HG03571 (cell line): ENCODE data around the gene LBX1.

Source experiments
- ATAC-seq: cut with Tn5 transposase; IDR thresholded peaks from one replicate; pipeline ENCODE4 v1.9.1; 2021; ENCODE audit not compliant: unreplicated experiment

The LBX1 gene

DNA sequence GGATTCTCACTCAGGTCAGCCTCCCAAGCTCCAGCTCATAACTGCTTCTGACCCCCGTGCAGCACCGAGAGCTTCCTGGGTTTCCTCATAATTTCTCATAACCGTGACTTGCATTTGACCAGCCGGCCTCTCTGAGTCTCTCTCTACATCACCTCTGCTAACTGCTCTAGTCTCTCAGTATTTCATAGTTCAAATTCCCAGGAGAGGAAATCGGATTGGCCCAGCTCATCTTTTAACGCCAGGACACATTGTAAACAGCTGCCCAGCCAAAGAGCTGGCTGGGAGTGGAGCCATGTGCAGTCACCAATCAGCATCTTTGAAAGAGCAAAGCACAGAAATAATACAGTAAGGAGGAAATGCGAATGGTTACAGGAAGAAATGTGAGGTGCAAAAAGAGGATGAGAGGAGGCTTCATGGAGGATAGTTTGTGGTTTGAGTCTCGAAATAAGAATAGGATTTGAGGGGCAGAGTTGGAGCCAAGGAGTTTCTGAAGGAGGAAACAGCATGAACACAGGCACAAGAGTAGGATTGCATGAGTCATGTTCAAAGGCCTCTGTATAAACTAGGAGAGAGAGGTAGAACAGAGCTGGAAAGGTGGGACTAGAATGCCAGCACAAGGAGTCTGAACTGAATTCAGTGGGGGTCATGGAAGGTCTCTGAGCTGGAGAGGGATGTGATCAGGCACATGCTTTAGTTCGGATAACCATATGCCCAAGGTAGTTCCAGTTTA lies 15.2 kb upstream of the LBX1 start:
- ATAC-seq = no peak

DNA sequence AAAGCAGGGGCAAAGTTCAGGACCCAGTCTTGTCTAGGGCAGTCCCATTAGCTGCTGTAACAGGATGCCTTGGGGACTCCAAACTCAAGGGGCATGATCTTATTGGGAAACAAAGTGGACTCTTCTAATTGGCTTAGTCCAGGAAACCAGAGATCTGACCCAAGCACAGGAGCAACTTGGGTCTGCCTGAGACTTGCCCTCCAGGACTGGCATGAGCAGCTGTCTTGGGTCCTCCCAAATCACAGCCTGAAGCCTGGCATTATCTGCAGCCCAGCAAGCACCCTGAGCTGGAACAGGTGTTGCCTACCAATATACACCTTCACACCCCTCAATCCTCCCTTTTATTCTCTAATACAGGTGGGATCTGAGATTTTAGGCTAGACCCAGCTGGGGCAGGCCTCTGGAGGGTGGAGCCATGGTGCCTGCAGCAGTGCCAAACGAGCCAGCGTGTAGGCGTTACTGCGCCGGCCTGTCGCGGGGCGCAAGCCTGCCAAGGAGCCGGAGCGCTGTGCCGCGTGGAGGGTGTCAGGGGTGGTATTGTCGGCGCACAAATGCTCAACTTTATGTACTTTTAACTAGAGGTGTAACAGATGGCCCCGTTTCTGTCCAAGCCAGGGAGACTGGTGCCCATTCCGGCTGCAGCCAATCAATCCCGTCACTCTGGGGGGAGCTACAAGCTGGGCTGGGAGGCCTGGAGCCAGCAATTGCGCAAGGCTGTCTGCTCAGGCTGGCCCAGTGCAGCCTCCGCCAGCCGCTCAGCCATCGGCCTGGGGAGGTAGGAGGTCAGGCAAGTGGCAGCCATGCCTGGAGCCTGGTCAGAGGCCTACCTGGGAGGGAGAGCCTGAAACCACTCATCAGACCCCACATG lies 12.8 kb upstream of the LBX1 start:
- ATAC-seq = no peak

DNA sequence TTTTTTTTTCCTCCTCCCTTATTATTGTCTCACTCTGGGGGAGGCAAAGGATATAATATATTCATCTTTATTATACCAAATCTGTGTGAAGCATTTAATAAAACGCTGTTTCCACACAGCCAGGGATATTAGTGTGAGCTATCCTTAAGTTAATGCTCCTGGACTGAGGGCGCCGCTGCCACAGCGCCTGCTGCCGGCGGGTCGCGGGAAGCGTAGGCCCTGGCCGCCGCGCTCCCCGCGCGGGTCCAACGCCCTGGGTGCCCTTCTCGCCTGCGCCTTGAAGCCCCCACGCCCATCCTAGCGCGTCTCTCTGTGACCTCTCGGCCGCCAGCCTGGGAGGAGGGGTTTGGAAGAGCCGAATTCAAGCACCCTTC lies 9.5 kb upstream of the LBX1 start:
- no peak for ATAC-seq

DNA sequence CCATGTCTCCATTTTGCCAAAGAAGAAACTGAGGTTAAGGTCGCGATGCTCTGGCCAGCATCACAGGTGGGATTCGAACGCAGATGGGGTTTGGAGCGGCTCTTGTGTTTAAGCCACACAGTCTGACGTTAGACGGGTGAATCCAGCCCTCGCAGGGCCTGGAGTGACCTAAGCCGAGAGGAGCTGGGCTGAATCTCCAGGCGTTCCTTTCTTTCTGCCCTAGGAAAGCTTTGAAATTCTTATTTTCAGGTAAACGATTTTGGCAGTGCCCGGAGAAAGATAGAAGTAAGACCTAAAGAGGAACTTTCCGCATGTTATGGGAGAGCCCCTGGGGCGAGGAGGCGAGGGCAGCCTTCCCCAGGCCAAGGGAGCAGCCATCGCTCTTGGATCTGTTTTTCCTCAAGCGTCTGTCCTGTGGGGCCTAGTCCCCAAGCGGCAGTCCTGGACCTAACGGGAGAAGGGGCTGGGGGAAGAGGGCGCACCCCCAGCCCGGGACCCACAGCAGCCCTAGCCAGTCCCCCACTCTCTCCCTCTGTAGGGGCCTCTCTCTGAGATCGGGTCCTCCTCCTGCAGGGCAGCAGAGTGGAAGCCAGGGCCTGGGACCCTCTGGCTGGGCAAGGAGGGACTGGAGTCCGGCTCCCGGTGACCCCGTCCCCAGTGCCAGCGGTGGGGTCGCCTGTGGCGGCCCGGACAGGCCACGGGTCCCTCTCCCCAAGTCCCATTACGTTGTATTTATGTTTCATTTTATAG lies 8.9 kb upstream of the LBX1 start:
- ATAC-seq = no peak

DNA sequence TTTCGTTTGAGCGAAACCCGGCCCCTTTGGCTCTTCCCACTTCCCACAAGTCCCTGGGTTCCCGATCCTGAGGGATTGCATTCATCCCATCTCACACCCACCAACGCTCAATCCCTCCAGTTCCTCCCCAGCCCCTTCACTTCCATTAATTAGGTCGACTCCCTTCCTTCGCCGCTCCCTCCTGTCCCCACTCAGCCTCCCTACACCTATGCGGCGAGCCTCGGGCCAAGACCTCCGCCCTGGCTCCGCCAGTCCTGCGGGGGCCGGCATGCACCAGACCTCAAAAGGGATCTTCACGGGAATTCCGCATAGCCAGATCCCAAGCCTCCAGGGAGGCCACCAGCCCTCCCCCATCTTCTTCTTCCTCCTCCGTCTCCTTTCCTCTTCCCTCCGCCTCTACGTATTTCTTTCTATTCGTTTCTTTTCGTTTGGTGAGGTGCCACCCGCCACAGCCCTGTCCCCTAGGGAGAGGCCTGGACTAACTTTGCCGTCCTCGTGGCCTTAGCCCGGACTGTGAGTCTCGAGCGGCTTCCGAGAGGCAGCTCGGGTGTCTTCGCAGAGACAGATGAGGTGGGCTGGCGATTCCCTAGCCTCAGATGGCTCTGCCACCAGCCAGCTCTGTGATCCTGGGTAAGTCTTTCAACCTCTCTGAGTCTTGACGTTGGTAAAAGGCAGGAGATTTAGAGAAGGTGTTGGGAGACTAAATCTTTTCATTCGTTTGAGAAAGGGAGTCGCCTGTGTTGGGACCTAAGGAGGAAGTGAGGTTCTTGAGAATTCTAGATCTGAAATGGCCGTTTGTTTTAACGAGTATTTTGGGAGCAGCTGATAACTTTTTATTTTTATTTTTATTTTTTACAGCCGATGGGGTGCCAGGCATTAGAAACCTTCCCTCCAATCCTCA lies 8.1 kb upstream of the LBX1 start:
- ATAC-seq = no peak

DNA sequence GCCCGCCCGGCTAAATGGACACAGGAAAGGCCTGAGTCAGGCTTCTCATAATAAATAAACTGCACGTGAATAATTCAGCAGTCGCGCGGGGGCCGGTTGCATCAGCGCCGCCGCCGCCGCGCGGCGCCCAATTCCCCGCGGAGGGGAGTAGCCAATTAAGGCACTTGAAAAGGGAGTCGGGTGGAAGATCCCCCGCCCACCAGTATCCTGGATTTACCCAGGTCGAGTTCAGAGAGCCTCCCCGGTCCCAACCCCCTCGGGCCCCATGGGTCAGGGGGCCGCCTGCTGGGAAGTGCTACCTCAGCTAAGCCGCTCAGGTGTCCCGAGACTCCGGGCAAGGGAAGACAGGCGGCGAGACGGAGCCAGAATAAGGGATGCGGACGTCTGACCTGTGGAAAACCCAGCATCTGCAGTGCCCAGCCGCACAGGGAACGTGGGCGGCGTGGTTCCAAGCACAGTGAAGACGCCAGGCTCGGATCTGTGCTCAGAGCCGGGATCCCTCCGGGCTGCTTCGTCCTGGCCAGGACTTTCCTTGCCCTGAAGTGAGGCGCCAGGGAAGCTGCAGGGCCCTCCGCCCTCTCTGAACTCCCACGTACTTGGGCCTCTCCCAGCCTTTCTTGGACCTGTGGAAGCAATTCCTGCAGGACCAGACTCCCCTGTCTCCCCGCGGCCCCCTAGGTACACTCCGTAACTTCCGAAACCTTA lies 7.3 kb upstream of the LBX1 start:
- no peak for ATAC-seq

DNA sequence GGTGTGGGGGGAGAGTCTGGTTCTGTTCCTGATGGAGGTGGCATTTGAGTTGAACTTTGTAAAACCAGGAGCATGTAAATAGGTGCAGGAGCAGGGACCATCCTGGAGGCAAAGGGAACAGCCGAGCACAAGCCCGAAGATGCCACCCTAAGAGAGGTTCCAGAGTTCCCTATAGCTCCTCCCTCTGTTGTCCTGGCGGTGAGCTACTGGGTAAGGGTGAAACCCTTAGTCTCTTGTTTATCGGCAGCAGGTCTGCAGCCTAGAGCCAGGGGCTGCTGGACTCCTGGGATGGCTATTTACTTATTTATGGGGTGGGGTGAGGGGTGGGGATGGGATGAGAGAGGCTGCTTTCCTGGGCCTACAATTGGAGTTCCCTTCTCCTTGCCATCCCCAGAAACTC lies 6.5 kb upstream of the LBX1 start:
- ATAC-seq = no peak

DNA sequence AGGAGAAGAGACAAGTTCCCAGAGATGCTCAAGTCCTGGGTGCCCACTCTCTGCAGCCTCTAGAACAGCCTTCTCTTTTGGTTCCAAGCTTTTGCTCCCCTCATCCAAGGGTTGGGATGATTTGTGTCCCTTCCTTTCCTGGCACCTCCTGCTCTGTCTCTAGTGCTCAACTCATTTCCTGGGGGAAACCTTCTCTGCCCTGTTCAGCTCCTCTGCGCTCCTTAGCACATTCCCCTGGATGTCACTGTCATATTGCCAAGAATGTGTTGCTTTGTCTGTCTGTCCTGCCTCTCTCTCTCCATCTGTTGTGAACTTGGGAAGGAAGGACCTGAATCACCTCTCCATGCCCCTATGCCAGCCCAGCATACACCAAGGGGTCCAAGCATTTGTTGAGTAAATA lies 5.1 kb upstream of the LBX1 start:
- no peak for ATAC-seq

DNA sequence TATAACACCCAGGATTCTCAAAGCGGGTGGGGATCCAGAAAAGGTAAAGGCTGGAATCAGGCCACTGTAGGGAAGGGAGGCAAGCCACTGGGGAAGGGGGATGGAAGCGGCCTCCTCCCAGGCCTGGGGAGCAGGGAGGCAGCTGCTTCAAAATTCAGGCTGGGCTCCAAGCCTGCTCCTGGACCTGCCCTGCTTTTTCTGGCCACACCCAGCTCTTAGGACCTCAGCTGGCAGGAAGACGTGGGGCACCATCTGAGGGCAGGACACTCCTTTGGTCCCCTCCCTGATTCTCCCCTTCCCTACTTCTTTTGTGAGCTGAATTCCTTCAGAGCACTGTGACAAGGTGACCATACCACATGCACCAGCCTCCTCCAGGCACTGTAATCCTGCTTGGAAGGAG lies 4.6 kb upstream of the LBX1 start:
- ATAC-seq = no peak

DNA sequence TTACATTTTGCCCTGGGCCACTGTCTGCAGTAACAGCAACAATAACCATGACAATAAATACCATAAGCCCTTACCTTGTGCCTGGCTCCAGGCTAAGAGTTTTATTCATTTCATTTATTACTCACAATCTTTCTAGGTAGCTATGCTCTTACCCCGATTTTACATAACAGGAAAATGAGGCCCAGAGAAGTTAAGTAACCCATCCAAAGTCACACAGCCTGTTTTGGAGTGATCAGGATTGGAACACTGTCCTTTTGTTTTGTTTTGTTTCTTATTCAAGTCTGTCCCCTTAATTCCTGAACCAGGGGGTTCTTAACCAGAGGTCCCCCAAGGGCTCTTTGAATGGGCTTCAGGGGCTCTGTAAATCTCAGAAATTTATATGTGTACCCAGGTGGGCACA lies 4.2 kb upstream of the LBX1 start:
- ATAC-seq = no peak

DNA sequence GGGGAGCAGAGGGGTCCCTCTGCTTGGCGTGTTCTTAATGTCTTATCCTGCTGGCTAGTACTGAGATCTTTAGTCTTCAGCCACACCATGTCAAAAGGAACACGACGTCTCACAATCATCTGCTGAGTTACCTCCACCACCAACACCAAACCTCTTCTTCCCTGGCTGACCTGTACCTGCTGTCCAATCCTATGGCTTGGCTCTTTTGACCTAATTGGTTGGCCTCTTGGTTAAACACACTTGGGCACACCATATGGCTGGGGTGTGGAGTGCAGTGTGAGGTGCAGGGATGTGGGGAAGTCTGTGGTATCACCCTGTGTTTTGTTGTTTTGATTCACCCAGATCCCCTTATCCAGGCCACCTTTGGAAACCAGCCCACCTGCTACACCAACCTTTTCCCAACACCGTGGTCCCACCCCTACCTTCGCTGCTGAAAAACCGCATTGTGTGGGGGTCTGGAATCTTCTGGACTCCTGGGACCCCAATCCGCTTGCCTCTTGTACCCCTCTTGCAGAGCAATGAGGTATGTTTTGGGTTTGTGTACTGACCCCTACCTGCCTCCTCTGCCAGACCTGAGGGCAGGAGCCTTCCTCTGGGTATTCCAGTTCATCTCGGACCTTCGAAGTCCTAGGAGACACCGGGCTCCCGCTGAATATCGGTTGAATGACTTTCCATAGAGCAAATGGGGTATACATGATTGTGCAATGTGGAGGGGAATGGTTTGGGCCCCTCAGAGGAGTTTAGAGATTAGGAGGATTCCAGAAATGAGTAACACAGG lies 2.8 kb upstream of the LBX1 start:
- no peak for ATAC-seq

DNA sequence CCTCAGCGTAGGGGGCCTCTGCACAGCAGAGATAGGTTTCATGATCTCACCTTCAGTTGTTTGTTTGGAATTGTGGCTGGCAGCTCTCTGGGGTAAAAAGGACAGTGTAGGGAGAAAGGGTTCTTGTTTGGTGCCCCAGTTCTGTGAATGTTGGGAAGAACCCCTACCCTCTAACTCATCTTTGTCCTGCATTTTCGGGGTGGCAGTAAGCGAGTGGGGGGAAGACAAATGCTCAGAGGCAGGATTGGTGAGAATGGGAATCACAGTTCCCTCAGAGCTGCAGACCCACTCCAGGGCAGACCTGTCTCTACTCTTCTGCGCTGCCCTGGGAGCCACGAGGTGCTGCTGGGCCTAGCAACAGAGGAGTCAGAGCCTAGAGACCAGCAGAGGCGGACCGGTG lies 1.8 kb upstream of the LBX1 start:
- ATAC-seq = no peak

DNA sequence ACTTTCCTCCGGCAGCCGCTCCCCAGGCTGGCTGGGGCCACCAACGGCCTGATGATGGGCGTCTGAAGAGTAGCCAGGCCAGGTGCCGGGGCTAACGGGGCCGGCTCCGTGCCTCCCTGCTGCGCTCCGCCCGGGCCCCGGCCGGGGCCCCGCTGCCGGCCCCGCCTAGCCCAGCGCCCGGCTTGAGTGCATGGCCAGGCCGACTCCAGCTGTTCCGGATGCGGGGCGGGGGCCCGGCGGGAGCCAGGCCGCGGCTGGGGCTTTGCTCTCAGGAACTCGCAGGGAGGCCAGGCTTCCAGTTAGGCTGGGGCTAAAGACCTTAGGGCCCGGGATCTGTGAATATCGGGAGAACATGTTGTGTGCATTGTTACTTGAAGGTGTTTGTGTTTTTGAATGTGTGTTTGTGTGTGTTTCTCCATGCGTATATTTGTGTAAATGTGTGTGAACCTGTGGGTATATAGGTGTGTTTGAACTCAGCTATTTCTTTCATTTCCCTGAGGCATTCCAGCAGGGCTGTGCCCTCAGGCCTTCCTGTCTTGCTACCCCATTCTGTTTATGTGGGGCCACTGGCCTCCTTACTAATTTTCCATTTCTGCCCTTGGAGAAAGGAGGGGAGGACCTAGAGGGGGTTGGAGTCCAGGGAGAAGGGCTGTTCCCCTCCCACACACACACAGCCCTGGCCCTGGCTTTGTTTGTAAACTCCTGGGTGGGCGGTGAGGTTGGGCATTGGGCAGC lies 1.1 kb upstream of the LBX1 start:
- no peak for ATAC-seq

DNA sequence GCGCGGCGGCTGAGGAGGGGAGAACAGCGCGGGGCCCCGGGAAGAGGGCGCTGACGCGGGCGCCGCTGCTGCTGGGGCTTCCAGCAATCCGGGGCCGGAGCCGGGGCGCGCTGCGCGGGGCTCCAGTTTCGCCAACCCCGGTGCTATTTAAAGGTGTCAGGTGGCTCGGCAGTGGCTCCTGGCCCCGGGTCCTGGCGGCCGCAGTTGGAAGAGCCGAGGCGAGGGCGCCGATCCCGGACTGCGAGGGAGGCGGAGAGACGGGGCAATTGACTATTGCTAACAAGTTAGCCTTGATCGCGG lies 347 bp downstream of the LBX1 start:
- no peak for ATAC-seq

DNA sequence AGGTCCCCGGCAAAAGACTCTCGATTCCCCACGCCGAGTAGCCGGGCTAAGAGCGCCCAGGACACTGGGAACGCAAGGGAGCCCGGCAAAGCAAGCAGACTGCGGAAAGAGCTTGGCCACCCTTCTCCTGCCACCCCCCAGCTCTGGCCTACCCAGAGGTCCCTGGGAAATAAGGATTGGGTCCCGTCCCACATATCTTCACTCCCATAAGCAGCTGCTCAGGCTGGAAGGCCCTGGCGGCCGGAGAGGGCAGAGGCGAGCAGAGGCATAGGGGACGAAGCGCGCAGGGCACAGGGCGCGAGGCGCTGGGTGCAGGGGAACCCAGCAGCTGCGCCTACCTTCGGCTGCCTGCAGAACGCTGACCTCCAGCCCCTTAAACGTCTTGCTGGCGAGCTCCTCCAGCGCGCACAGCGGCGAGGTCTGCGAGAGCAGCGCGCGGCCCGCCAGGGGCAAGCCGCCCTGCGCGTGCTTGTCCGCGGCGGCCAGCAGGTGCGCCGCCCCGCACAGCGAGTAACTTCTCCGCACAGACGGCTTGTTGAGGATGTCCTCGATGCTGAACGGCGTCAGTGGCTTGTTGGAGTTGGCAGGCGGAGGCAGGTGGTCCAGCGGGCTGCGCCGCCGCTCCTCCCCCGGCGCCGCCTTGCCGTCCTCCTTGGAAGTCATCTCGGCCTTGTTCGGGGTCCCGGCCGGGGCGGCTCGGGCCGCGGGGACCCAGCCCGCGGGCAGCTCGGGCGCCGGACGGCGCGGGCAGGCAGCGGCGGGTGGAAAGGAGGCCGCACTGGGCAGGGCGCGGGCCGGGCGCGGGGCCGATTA lies 904 bp downstream of the LBX1 start:
- no peak for ATAC-seq

DNA sequence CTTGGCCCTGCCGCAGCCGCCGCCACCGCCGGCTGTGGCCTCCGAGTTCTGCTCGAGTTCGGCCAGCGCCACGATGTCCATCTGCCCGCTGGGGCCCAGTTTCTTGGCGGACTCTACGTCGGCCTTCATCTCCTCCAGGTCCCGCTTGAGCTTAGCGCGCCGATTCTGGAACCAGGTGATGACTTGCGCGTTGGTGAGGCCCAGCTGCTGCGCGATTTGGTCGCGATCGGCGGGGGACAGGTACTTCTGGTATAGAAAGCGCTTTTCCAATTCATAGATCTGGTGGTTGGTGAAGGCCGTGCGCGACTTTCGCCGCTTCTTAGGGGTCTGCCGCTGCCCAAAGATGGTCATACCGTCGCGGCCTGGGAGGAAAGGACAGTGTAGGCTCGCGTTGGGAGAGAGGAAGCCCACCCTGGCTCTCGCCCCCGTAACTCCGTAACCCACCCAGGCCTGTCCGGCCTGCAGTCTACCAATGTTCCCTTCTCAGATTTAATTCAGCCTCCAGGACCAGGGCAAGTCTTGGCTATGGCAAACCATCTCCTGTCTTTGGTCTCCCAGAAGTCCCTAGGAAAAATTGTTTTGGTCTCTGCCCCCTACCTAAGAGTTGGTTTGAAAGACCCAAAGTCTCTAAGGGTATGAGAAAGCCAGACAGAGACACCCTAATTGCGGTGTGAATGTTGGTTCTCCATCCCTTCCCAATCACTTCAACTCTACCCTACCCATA lies 1.7 kb downstream of the LBX1 start:
- ATAC-seq = no peak
